ENCODE results near the gene NPB. TPM values are rescaled to one million over a fixed set of nuclear protein-coding genes. Genes with fewer than 3 reads are reported as not detected.

Gene NPB
- total RNA-seq, 1 donor from 2014 or later: 1.3 TPM

DNA sequence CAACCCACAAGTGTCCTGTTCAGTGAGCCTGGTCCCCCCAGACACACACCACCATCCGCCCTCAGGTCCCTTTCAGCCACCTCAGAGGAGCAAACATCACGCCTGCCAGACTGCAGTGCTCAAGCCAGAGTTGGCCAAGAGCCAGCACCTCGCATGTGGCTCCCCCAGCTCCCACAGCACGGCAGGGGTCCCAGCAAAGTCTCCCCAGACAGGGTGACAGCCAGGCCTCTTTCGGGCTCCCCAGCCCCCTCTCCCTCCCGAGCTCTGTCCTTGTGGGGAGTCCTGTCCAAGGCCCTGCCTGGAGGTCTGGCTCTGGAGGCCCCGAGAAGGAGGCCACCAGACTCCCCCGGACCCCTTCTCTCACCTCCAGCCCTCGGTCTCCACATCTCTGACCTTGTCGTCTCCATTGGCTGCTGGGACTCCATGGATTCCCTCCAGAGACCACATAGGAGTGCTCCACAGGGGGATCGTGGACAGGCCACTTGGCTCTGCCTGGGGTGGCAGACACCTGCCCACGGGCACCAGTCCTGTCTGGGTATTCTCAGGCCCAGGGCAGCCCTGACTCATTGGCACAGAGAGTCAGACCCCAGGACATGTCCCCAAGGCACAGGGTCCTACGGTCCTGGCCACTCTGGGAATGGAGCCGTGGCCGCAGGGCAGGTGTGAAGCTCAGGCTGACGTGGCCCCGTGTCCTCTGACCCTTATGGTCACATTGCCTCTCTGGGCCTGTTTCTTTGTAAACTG lies 46.8 kb downstream of the NPB start:
- Mint-ChIP-seq H3K4me1 (ENCODE audit: low read depth) (no peaks in the 10 kb centered on the region), H3K9me3 (ENCODE audit: low read depth) (no peaks in the 10 kb centered on the region), H3K4me3 (ENCODE audit: unreplicated experiment) (no peak overlapping the region), H3K36me3 (ENCODE audit: low read depth) (no peaks in the 10 kb centered on the region), H3K27me3 (ENCODE audit: low read depth) (peaks cover 3% of the 10 kb centered on the region), H3K27ac (ENCODE audit: unreplicated experiment) (no peak overlapping the region)
- TF ChIP-seq, protein P1, sequence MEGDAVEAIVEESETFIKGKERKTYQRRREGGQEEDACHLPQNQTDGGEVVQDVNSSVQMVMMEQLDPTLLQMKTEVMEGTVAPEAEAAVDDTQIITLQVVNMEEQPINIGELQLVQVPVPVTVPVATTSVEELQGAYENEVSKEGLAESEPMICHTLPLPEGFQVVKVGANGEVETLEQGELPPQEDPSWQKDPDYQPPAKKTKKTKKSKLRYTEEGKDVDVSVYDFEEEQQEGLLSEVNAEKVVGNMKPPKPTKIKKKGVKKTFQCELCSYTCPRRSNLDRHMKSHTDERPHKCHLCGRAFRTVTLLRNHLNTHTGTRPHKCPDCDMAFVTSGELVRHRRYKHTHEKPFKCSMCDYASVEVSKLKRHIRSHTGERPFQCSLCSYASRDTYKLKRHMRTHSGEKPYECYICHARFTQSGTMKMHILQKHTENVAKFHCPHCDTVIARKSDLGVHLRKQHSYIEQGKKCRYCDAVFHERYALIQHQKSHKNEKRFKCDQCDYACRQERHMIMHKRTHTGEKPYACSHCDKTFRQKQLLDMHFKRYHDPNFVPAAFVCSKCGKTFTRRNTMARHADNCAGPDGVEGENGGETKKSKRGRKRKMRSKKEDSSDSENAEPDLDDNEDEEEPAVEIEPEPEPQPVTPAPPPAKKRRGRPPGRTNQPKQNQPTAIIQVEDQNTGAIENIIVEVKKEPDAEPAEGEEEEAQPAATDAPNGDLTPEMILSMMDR (IDR thresholded peaks at IDR 0.05): no peak
- DNase-seq (ENCODE audit: low spot score): no peak

GRCh38 chr17:81950501-81950900 lies 48.5 kb downstream of the NPB start:
- H3K27me3 Mint-ChIP-seq (ENCODE audit: low read depth): peaks cover 3% of the 10 kb centered on the region
- no peak overlapping the region for H3K27ac Mint-ChIP-seq (ENCODE audit: unreplicated experiment)
- no peak overlapping the region for H3K4me3 Mint-ChIP-seq (ENCODE audit: unreplicated experiment)
- H3K4me1 Mint-ChIP-seq (ENCODE audit: low read depth): no peaks in the 10 kb centered on the region
- no peak for DNase-seq (ENCODE audit: low spot score)
- no peaks in the 10 kb centered on the region for H3K9me3 Mint-ChIP-seq (ENCODE audit: low read depth)
- H3K36me3 Mint-ChIP-seq (ENCODE audit: low read depth): no peaks in the 10 kb centered on the region
- TF ChIP-seq, protein P1 (IDR thresholded peaks at IDR 0.05): no peak

DNA sequence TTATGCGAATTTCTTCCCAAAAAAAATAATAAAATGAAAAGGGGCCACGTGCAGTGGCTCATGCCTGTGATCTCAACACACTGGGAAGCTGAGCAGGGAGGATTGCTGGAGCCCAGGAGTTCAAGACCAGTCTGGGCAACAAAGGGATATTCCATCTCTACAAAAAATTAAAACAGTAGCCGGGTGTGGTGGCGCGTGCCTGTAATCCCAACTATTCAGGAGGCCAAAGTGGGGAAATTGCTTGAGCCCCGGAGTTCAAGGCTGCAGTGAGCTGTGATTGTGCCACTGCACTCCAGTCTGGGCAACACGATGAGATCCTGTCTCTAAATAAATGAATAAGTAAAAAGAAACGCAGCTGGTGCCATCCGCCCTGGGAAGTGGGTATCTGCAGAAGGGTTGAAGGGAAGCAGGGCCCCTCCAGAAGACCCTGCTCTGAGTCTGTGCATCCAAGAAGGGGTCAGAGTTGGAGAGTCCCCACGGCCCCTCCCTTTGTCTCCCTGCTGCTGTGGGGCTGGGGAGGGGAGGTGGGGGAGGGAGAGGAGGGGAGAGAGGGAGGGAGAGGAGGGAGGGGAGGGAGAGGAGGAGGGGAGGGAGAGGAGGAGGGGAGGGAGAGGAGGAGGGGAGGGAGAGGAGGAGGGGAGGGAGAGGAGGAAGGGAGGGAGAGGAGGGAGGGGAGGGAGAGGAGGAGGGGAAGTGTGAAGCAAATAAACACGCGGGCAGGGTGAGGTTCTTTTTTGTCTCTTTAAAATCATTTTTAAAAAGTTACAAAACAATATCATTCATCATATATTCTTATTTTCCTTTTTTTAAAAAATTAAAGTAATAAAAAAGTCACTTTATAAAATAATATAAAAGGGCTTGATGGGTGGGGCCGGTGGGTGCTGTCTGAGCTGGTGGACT lies 50.0 kb downstream of the NPB start:
- Mint-ChIP-seq H3K4me1 (ENCODE audit: low read depth) (no peaks in the 10 kb centered on the region), H3K36me3 (ENCODE audit: low read depth) (no peaks in the 10 kb centered on the region), H3K27me3 (ENCODE audit: low read depth) (peaks cover 3% of the 10 kb centered on the region), H3K27ac (ENCODE audit: unreplicated experiment) (no peak overlapping the region), H3K9me3 (ENCODE audit: low read depth) (no peaks in the 10 kb centered on the region), H3K4me3 (ENCODE audit: unreplicated experiment) (no peak overlapping the region)
- DNase-seq (ENCODE audit: low spot score): no peak
- TF ChIP-seq, protein P1 (IDR thresholded peaks at IDR 0.05): no peak

Other genes starting within 250 kb of the NPB start
- gene PDE6G, start 245.7 kb upstream of the NPB start, total RNA-seq: not detected in 3 replicates
- 24.2 to 32.7 TPM (median 26.5 TPM) in 3 replicates for gene OXLD1, start 235.6 kb upstream of the NPB start, total RNA-seq
- 13.8 to 19.1 TPM (median 15.4 TPM) in 3 replicates for gene CCDC137, start 235.5 kb upstream of the NPB start, total RNA-seq
- gene ARL16, start 218.4 kb upstream of the NPB start, total RNA-seq: 29.5 to 32.6 TPM (median 32.5 TPM) in 3 replicates
- 87.4 to 93.1 TPM (median 89.6 TPM) in 3 replicates for gene HGS, start 218.2 kb upstream of the NPB start, total RNA-seq
- gene MRPL12, start 198.9 kb upstream of the NPB start, total RNA-seq: 38.7 to 48.6 TPM (median 41.8 TPM) in 3 replicates
- 5.6 to 8.5 TPM (median 5.7 TPM) in 3 replicates for gene SLC25A10, start 190.0 kb upstream of the NPB start, total RNA-seq
- gene GCGR, start 98.1 kb upstream of the NPB start, total RNA-seq: not detected in 3 replicates
- 122 to 133 TPM (median 131 TPM) in 3 replicates for gene MCRIP1, start 68.9 kb upstream of the NPB start, total RNA-seq
- gene PPP1R27, start 67.2 kb upstream of the NPB start, total RNA-seq: not detected in 3 replicates
- 958 to 1,257 TPM (median 1,012 TPM) in 3 replicates for gene P4HB, start 41.7 kb upstream of the NPB start, total RNA-seq
- 452 to 481 TPM (median 476 TPM) in 3 replicates for gene ARHGDIA, start 30.9 kb upstream of the NPB start, total RNA-seq
- 56.0 to 73.7 TPM (median 59.8 TPM) in 3 replicates for gene ALYREF, start 10.7 kb upstream of the NPB start, total RNA-seq
- 120 to 132 TPM (median 122 TPM) in 3 replicates for gene ANAPC11, start 10.5 kb upstream of the NPB start, total RNA-seq
- 28.5 to 32.5 TPM (median 28.8 TPM) in 3 replicates for gene PCYT2, start 9.2 kb downstream of the NPB start, total RNA-seq
- gene SIRT7, start 15.9 kb downstream of the NPB start, total RNA-seq: 14.5 to 16.0 TPM (median 15.8 TPM) in 3 replicates
- gene MAFG, start 25.5 kb downstream of the NPB start, total RNA-seq: 28.3 to 38.1 TPM (median 37.8 TPM) in 3 replicates
- 154 to 235 TPM (median 224 TPM) in 3 replicates for gene PYCR1, start 35.1 kb downstream of the NPB start, total RNA-seq
- not detected in 3 replicates for gene MYADML2, start 45.0 kb downstream of the NPB start, total RNA-seq
- 0.29 TPM in 1 of 3 replicates, not detected in the others for gene NOTUM, start 58.9 kb downstream of the NPB start, total RNA-seq
- gene ASPSCR1, start 75.4 kb downstream of the NPB start, total RNA-seq: 30.4 to 36.9 TPM (median 36.1 TPM) in 3 replicates
- gene CENPX, start 120.6 kb downstream of the NPB start, total RNA-seq: 18.1 to 25.1 TPM (median 19.2 TPM) in 3 replicates
- gene LRRC45, start 121.1 kb downstream of the NPB start, total RNA-seq: 7.9 to 12.8 TPM (median 8.2 TPM) in 3 replicates
- 14.9 to 32.7 TPM (median 32.3 TPM) in 3 replicates for gene RAC3, start 129.4 kb downstream of the NPB start, total RNA-seq
- gene DCXR, start 135.5 kb downstream of the NPB start, total RNA-seq: 52.8 to 59.8 TPM (median 58.2 TPM) in 3 replicates
- 29.7 to 47.4 TPM (median 45.2 TPM) in 3 replicates for gene RFNG, start 149.6 kb downstream of the NPB start, total RNA-seq
- gene GPS1, start 149.7 kb downstream of the NPB start, total RNA-seq: 79.8 to 103 TPM (median 82.8 TPM) in 3 replicates
- 64.0 to 78.4 TPM (median 68.4 TPM) in 3 replicates for gene DUS1L, start 163.6 kb downstream of the NPB start, total RNA-seq
- gene FASN, start 196.0 kb downstream of the NPB start, total RNA-seq: 132 to 145 TPM (median 141 TPM) in 3 replicates